Suppressor macrophage (primary cell): ENCODE data around the gene CLEC16A.

Experiments
- DNase-seq, 4 experiments: peaks; one replicate each; pipeline ENCODE4 v3.0.0-alpha.2; 2020 to 2022

Gene CLEC16A

DNA sequence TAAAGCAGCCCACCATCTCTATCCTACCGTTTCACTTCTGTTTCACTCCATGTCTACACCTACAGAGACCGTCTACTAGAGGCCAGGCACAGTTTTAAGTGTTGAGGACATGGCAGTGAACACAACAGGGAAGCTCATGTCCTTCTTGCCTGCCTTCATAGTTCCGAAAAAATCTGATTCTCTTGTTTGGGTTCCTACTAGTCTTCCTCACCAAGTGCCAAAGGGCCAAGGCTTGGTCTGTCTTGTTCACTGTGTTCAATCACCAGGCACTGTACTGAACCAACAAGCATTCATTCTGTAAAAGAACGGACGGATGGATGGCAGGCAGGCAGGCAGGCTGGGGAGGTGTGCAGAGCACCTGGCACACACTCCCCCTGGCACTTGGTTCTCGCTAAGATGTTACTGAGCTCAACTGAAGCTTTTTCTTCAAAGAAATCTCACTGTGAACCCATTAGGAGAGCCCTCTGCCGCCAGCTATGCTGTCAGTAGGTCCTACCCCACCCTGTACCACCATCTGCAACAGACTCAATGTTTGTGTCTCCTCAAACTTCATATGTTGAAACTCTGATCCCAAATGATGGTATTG lies 4.6 kb upstream of the CLEC16A start:
- no peak for DNase-seq

DNA sequence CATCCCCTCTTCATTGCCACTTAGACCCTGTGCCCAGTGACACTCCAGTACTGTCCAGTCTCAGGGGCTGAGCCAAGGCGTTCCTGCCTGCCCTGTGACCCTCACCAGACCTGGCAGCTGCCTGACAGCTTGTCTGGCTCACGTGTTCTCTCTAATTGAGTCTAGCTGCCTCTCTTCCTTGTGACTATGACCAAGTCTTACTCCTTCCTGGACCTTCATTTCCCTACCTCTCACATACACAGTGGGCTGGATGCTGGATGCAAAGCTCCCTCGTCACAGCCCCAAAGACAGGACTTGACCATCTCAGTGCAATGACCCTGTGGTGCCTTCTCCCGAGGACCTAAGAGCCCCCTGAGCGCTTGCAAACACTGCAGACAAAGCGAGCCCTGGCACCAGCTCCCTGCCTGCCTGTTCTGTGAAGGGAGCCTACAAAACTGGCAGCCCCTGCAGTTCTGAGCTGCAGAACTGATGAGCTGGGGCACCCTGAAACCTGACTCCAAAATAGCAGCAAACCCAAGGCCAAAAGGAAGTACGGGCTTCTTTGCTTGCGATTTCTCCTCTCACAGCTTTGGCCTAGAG lies 3.8 kb upstream of the CLEC16A start:
- DNase-seq: peak; percentile 45 to 69 (median 62)

GRCh38 chr16:10941127-10941933 lies 3.0 kb upstream of the CLEC16A start:
- DNase-seq: peak in 1 of 4 experiments; percentile 11

- DNase-seq: peak in 2 of 4 experiments; percentile 14 to 33
These were observed 2.4 kb upstream of the CLEC16A start for GRCh38 chr16:10941935-10942351.

DNA sequence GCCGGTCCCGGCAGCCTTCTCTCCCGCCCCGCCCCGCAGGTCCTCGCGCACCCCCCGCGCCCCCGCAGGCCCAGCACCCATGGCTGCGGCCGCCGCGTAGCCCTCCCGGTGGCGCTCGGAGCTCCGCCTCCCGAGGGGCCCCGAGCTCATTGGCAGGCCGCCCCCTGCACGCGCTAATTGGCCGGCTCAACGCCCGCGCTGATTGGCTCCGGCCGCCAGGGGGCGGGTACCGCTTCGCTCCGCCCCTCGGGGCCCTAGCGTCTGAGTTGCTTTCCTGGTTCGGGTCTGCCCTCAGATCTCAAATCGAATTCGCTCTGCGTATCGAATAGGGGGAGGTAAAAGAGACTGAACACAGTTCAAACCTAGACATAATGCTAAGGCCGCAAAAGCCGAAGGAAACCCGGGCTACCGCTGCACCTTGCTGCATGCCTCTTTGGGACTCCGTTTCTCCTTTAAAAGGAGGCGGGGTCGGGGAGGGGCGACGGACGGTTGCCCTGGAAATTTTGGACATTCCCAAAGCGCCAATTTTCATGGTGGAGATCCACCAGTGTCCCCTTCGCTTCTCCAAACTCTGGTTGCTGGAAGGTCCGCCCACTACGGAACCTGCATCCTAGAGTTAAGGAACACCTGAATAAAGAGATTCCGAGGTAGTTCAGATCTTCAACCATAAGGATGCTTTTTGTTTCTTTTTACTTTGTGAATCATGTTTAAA lies 1.9 kb upstream of the CLEC16A start, which contains the start of gene DEXI:
DEXI (minus strand) TSS at position 117 of the 712 bp plus-strand sequence. CDS start 463 bp downstream, outside the sequence.
- DNase-seq: peak; percentile 96 to 99 (median 98)

DNA sequence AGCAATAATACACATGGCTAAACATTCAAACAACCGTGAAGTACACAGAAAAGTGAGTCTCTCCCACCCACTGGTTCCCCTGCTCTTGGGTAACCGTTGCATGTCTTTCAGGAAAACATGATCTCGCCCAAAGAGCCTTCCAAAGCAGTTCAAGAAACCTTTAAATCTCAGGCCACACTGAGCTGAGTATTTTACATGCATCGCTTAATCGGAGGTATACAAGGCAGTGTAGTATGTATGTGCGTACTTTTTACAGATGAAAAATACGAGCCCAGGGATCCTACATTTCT lies 1.4 kb upstream of the CLEC16A start:
- DNase-seq: peak in 3 of 4 experiments; percentile 24 to 54 (median 37)

DNA sequence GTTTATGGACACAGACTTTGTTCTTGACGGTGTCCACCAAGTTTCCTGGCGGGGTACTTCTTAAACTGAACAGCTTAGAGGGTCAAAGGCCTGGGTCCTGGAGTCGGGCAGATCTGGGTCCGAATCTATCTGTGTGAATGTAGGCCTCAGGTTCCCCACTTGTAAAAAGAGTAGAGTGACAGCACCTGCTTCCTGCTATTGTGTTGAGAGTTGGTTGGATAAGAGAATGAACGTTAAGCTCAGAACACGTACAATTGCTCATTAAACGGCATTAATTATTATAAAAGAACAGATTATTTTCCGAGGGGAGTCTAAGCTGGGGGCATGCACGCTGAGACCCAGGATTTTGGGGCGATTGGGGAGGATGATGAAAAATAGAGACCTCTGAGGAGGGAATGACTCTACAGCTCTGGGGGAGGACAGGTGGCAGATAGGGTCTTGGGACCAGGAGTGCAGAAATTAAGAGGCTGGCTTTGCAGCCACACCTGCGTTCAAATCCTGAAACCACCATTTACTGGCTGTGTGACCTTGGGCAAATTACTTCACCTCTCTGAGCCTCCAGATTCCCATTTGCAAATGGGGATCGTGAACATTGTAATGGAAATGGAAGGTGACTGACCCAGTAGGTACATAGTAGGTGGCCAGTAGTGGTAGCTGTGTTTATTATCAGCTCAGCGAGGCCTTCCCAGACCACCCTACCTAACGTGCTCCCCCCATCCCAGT lies 862 bp downstream of the CLEC16A start:
- DNase-seq: no peak

- no peak for DNase-seq
These were observed 1.9 kb downstream of the CLEC16A start for GRCh38 chr16:10946308-10946707.

DNA sequence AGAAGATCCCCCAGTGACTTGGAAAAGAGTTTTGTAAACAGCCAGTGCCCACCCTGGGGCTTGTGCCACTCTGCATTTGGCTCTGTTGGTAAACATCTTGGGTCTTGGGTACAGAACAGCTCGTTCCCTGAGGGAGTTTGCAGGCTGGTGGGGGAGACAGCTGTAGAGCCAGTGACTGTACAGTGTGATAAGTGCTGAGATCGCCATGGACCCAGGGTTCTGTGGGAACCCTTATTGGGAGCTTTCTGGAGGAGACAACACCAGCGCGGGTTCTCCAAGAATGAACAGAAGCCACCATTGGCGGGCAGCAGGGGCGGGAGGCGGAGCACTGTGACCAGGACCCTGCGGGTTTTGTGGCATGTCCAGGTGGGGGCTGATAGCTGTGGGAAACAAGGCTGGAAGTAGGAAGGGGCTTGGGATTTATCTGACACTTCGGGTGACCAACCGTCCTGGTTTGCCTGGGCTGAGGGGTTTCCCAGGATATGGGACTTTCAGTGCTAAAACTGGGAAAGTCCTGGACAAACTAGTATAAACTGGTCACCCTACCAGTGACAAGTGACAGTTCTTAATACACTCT lies 2.9 kb downstream of the CLEC16A start:
- DNase-seq: no peak

- DNase-seq: peak; percentile 68 to 84 (median 79)
These were observed 5.1 kb downstream of the CLEC16A start for GRCh38 chr16:10949424-10949970.

DNA sequence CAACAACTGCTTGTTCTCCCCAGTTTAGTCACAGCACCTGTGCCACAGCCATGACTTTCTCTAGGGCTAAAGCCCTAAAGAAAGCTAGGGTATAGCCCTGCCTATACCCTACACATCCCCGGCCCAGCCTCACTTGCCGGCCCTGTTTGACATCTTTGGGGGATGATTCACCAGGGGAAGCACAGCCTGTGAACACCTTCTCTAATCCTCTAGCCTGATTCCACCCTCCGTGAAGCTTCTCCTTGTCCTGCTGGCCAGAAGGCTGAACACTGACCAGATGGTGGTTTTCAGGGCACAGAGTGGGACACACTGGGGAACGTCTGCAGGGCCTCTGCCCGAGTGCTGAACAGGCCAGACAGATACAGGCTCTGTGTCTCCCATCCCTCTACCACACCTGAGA lies 6.0 kb downstream of the CLEC16A start:
- no peak for DNase-seq

GRCh38 chr16:10951026-10951425 lies 6.7 kb downstream of the CLEC16A start:
- DNase-seq: no peak

- DNase-seq: no peak
These were observed 10.5 kb downstream of the CLEC16A start for GRCh38 chr16:10954903-10955302.

GRCh38 chr16:10957771-10958482 lies 13.6 kb downstream of the CLEC16A start:
- DNase-seq: peak in 2 of 4 experiments; percentile 41 to 59

GRCh38 chr16:10959161-10959560 lies 14.8 kb downstream of the CLEC16A start:
- no peak for DNase-seq

DNA sequence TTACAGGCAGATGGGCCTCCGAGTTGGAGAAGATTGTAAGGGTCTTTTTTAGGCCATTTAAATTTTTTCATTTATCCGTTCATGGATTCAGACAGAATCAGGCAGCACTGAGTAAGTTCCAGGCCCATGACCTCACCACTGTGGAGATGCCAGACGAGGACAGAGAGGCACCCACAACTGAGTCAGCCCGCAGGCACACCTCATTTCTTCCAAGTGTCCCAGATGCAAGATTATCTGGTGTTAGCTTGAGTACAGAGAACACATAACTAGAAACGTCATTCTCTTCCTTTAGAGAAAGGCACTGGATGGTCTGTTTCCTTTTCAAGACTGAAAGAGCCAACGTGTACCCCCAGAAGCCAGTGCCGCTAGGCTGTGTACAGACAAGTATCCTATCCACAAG lies 16.9 kb downstream of the CLEC16A start:
- DNase-seq: no peak

DNA sequence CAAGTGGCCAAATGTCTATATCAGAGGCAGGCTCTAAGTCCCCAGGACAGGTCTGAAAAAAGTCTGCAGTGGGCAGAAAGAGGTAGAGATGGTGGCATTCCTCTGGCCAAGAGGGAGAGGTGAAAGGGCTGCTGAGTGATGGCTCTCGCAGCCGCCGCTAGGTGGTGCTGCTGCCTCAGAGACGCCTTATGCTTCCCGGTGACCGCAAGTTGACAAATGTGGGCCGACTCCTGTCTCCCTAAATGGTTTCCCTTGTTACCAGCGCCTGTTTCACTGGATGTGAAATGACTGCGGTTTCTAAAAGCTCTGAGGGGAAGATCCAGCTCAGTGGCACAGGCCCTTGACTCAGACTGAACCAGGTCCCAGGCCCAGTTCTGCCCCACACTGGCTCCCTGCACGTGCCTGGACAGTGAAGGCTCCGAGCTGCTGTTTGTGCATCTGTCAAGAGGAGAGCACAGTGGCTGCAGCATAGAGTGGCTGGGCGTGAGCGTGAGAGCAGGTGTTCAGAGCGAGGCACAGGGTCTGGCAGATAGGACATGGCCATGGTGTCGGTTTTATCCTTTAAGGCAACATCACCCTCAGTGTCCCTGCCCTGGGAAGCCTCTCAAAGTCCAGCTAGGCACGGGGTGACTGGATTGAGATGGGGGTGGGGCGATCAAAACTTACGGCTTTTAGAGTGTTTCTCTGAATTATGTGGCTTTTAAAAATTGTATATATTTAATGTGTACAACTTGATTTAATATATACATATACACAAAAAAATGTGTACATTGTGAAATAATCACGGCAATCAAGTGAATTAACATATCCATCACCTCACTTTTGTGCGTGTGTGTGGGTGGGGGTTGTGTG lies 19.9 kb downstream of the CLEC16A start:
- DNase-seq: peak; percentile 87 to 93 (median 90)

DNA sequence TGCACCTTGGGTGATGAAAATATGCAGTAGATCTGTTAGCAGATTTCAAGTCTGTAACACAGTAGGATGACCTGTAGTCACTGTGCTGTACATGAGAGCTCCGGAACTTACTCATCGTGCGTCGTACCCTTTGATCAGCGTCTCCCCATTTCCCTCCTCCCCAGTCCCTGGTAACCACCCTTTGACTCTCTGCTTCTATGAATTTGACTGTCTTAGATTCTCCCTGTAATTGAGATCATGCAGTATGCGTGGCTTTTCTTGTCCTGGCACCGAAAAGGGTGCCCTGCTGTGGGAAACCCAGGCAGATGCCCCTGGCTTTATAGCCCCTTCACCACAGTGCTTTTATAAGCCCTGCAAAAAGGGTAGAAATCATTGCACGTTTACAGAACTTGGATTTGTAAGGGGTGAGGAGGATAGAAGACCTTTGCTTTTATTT lies 20.5 kb downstream of the CLEC16A start:
- DNase-seq: no peak

DNA sequence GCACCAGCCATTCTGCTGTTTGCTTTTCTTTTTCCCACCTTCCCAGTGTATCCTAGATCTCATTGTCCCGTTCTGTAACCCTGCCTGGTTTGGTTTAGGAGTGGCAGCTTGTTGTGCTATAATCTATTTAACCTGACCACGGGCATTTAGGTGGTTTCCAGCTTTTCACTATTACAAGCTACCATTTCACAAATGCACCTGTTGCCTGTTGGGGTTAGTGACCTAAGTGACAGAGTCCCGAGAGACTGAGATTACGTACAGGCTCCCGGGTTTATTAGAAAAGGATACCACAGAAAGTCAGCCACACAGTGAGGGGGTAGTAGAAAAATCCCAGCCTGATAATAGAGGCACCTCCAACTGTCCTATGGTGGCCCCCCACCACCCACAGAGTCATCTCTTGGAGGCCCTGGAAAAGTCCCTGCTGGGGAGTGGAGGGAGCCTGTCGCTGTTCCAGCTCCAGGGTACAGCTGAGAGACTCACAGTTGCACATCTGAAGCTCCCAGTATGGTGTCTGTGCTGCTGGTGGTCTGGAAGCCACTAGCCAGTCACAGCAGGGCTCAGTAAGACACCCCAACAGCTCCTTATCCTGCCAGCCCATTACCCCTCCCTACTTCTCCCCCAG lies 21.2 kb downstream of the CLEC16A start:
- DNase-seq: no peak

GRCh38 chr16:10966129-10966528 lies 21.8 kb downstream of the CLEC16A start:
- no peak for DNase-seq
